Uterus (tissue), 2 donors: ENCODE measurements around the gene PRR13.

Source experiments
- CTCF ChIP-seq, 4 experiments: fragments of 200-600 bp in 2 of 4; fragments of 450-650 bp in 2 of 4; sonication (generic) in 2 of 4; IDR thresholded peaks; one replicate each; pipeline ENCODE4 v1.5.1; 2016 to 2019; ENCODE audit warnings: antibody characterized with exemption in 4 of 4, mild to moderate bottlenecking in 2 of 4, moderate library complexity in 1 of 4
- POLR2A ChIP-seq, 2 donors: fragments of 450-650 bp; IDR thresholded peaks; one replicate each; pipeline ENCODE4 v1.6.1; 2016; ENCODE audit warnings: antibody characterized with exemption in 2 of 2, mild to moderate bottlenecking in 1 of 2, moderate library complexity in 1 of 2

DNA sequence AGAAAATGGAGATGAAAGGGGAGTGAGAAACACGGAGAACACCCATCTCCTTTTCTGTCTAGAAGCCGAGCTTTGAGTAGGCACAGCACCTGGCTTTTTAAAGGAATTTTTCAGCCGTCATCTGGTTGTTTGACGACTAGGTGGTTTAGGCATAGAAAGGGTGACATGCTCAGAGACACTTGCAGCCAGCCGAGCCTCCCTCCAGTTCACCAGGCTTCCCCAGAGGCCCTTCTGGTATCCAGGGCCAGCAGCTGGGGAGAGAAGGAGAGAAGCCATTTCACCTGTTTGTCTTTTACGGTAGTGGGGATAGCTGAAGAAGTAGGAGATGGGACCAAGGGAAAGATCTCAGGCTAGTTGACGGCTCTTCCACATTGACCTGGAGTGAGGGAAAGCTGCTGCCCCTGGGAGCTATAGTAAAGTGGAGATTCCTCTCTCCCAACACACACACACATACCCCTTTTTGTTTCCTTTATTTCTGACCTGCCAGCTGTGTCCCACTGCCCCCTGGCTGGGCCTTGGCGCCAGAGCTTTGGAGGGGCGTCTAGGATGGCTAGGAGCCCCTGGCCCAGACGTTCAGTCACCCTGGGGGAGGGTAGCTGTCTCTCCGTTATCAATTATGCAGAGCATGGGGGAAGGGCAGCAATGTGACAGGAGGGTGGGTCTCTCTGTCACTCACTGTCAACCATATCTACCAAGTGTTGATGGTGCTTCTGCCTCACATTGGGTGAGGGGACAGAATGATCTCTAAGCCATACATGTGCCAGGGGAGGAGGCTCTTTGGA lies 52.3 kb downstream of the PRR13 start:
- TF ChIP-seq POLR2A (IDR thresholded peaks at IDR 0.05) = no peak
- TF ChIP-seq CTCF (IDR thresholded peaks at IDR 0.05) = no peak
